ENCODE results near the gene CDH23.

- no peak for TF ChIP-seq CTCF (IDR thresholded peaks at IDR 0.05)
- no peak for TF ChIP-seq POLR2A (IDR thresholded peaks at IDR 0.05)
- TF ChIP-seq POLR2AphosphoS5 (IDR thresholded peaks at IDR 0.05): no peak
Measured at GRCh38 chr10:71618176-71618575, 221.5 kb downstream of the CDH23 start.

Data from upper lobe of left lung (tissue), 4 donors.